H1 (cell line): ENCODE results near the gene KLHL7. TPM values are rescaled to one million over a fixed set of nuclear protein-coding genes. Genes with fewer than 3 reads are reported as not detected.

Experiments used
- CTCF ChIA-PET: fragments of 300-600 bp; sonication (Branson Sonifier 250); formaldehyde crosslinking; loops from one replicate; lab custom pipeline; 2021; ENCODE audit not compliant: partially characterized antibody; lab: Charles Lee
- POLR2A ChIA-PET: fragments of 300-600 bp; sonication (Branson Sonifier 250); formaldehyde crosslinking; loops from one replicate; lab custom pipeline; 2021; ENCODE audit warnings: inconsistent platforms; ENCODE audit not compliant: partially characterized antibody; lab: Charles Lee
- DNase-seq, 2 experiments: peaks; one replicate each; pipeline versions ENCODE4 v3.0.0 to v3.0.0-alpha.2; 2010 to 2022; ENCODE audit warnings: low spot score in 2 of 2, low read depth in 1 of 2, mixed read lengths in 1 of 2
- FAIRE-seq: peaks from 2 replicates; lab custom pipeline; 2011; peaks lifted over from hg19 to GRCh38; lab: Jason Lieb, UNC
- H2AFZ ChIP-seq: 2 replicates; pipeline ENCODE4 v1.8.1; 2012; ENCODE audit warnings: low read length, inconsistent platforms
- H2AK5ac ChIP-seq: 2 replicates; pipeline ENCODE4 v1.6.1; 2013; ENCODE audit warnings: low read depth, low read length
- H2BK120ac ChIP-seq: replicated peaks from 2 replicates; pipeline ENCODE3; 2013; ENCODE audit warnings: low read depth, low read length, inconsistent platforms
- H2BK12ac ChIP-seq: 2 replicates; pipeline ENCODE4 v1.6.1; 2013; ENCODE audit warnings: low read depth, low read length
- H2BK15ac ChIP-seq: 2 replicates; pipeline ENCODE4 v1.6.1; 2013; ENCODE audit warnings: low read length
- H2BK20ac ChIP-seq: 2 replicates; pipeline ENCODE4 v1.6.1; 2013; ENCODE audit warnings: low read length
- H2BK5ac ChIP-seq: 2 replicates; pipeline ENCODE4 v1.6.1; 2013; ENCODE audit warnings: low read depth, low read length
- H3K14ac ChIP-seq: 2 replicates; pipeline ENCODE4 v1.6.1; 2013; ENCODE audit warnings: inconsistent platforms; ENCODE audit not compliant: insufficient read length
- H3K18ac ChIP-seq: 2 replicates; pipeline ENCODE4 v1.6.1; 2013; ENCODE audit warnings: low read length; ENCODE audit errors: extremely low read depth
- H3K23ac ChIP-seq: 2 replicates; pipeline ENCODE4 v1.6.1; 2013; ENCODE audit warnings: inconsistent platforms; ENCODE audit not compliant: insufficient read length
- H3K23me2 ChIP-seq: 2 replicates; pipeline ENCODE4 v1.6.1; 2013; ENCODE audit warnings: low read depth, low read length
- H3K27ac ChIP-seq: 2 replicates; pipeline ENCODE4 v1.6.1; 2011; ENCODE audit warnings: low read depth, low read length, inconsistent platforms
- H3K27me3 ChIP-seq, 4 experiments: replicated peaks in 1 of 4; 1 replicate in 1 of 4; 2 replicates in 3 of 4; pipeline versions ENCODE4 v1.6.1 to v1.8.1; 2011 to 2013; ENCODE audit warnings: low read length in 3 of 4, mild to moderate bottlenecking in 3 of 4, inconsistent platforms in 2 of 4, mixed read lengths in 2 of 4, moderate library complexity in 1 of 4; ENCODE audit not compliant: control insufficient read depth in 3 of 4, insufficient read depth in 3 of 4; ENCODE audit errors: extremely low read depth in 1 of 4
- H3K36me3 ChIP-seq, 4 experiments: 2 replicates each; pipeline versions ENCODE4 v1.6.1 to v1.8.1; 2011 to 2013; ENCODE audit warnings: mild to moderate bottlenecking in 4 of 4, low read length in 3 of 4, moderate library complexity in 2 of 4, control low read depth in 1 of 4, inconsistent platforms in 1 of 4; ENCODE audit not compliant: insufficient read depth in 4 of 4, control insufficient read depth in 2 of 4
- H3K4ac ChIP-seq: replicated peaks from 2 replicates; pipeline ENCODE3; 2013; ENCODE audit warnings: low read length, low read depth, mixed read lengths, inconsistent platforms; ENCODE audit not compliant: insufficient read length
- H3K4me1 ChIP-seq, 4 experiments: replicated peaks in 1 of 4; 1 replicate in 1 of 4; 2 replicates in 3 of 4; pipeline versions ENCODE4 v1.6.1 to v1.8.1; 2011 to 2013; ENCODE audit warnings: low read length in 3 of 4, inconsistent platforms in 2 of 4, mixed read lengths in 1 of 4; ENCODE audit not compliant: insufficient read depth in 4 of 4, control insufficient read depth in 3 of 4
- H3K4me2 ChIP-seq, 2 experiments: 2 replicates each; pipeline versions ENCODE4 v1.6.1 to v1.8.1; 2011 to 2013; ENCODE audit warnings: low read depth in 2 of 2, low read length in 2 of 2, control low read depth in 1 of 2, inconsistent platforms in 1 of 2, mild to moderate bottlenecking in 1 of 2; ENCODE audit not compliant: insufficient read depth in 1 of 2
- H3K4me3 ChIP-seq, 4 experiments: fragments of 200-600, 300-600 bp in 1 of 4; sonication (generic), shearing (Covaris generic), sonication (Bioruptor Twin) in 1 of 4; 2 replicates each; pipeline versions ENCODE4 v1.5.1 to v1.8.1; 2011 to 2016; ENCODE audit warnings: low read length in 4 of 4, low read depth in 3 of 4, control low read depth in 2 of 4, inconsistent platforms in 2 of 4, mild to moderate bottlenecking in 2 of 4, mixed read lengths in 1 of 4, moderate library complexity in 1 of 4; ENCODE audit not compliant: insufficient read depth in 2 of 4; ENCODE audit errors: extremely low read depth in 1 of 4
- H3K56ac ChIP-seq: replicated peaks from 2 replicates; pipeline ENCODE3; 2013; ENCODE audit warnings: low read depth, mild to moderate bottlenecking, mixed read lengths, low read length, inconsistent platforms; ENCODE audit not compliant: insufficient read length
- H3K79me1 ChIP-seq: 2 replicates; pipeline ENCODE4 v1.6.1; 2013; ENCODE audit warnings: low read depth, low read length, control low read depth
- H3K79me2 ChIP-seq, 2 experiments: 2 replicates each; pipeline versions ENCODE4 v1.6.1 to v1.8.1; 2012 to 2013; ENCODE audit warnings: low read length in 2 of 2, mild to moderate bottlenecking in 2 of 2, inconsistent platforms in 1 of 2; ENCODE audit not compliant: insufficient read depth in 2 of 2, control insufficient read depth in 1 of 2
- H3K9ac ChIP-seq, 4 experiments: replicated peaks in 1 of 4; 1 replicate in 1 of 4; 2 replicates in 3 of 4; pipeline versions ENCODE4 v1.6.1 to v1.8.1; 2011 to 2013; ENCODE audit warnings: low read depth in 3 of 4, low read length in 3 of 4, control low read depth in 2 of 4, mild to moderate bottlenecking in 2 of 4, moderate library complexity in 2 of 4, inconsistent platforms in 1 of 4; ENCODE audit errors: extremely low read depth in 1 of 4
- H3K9me3 ChIP-seq, 2 experiments: 2 replicates each; pipeline versions ENCODE4 v1.6.1 to v1.8.1; 2012 to 2013; ENCODE audit warnings: mild to moderate bottlenecking in 2 of 2, moderate library complexity in 2 of 2, control low read depth in 1 of 2, inconsistent platforms in 1 of 2, low read depth in 1 of 2, low read length in 1 of 2, mixed read lengths in 1 of 2; ENCODE audit not compliant: insufficient read depth in 2 of 2
- H4K20me1 ChIP-seq, 2 experiments: replicated peaks in 1 of 2; 2 replicates each; pipeline versions ENCODE3 to v1.8.1; 2011 to 2013; ENCODE audit warnings: inconsistent platforms in 2 of 2, low read length in 2 of 2, mild to moderate bottlenecking in 1 of 2; ENCODE audit not compliant: insufficient read depth in 2 of 2, control insufficient read depth in 1 of 2
- H4K5ac ChIP-seq: 2 replicates; pipeline ENCODE4 v1.6.1; 2013; ENCODE audit warnings: low read length, low read depth, mixed read lengths, inconsistent platforms; ENCODE audit not compliant: insufficient read length
- H4K8ac ChIP-seq: 2 replicates; pipeline ENCODE4 v1.8.0; 2013; ENCODE audit warnings: mild to moderate bottlenecking, moderate library complexity, low read length, inconsistent platforms; ENCODE audit not compliant: insufficient read depth; ENCODE audit errors: extremely low read depth
- H4K91ac ChIP-seq: replicated peaks from 2 replicates; pipeline ENCODE3; 2013; ENCODE audit warnings: low read length, mixed read lengths, inconsistent platforms; ENCODE audit not compliant: insufficient read length
- KDM1A ChIP-seq: fragments of 200-600, 300-600 bp; sonication (generic); IDR thresholded peaks from 2 replicates; pipeline ENCODE4 v1.7.1; 2016; ENCODE audit warnings: mild to moderate bottlenecking, low read length, borderline replicate concordance
- WGBS, 2 experiments: shearing (Covaris generic) in 1 of 2; methylation state at CpG; one replicate each; pipeline versions ENCODE4 v1.1.6 to v1.1.7; 2013 to 2015; ENCODE audit warnings: low lambda C conversion rate in 2 of 2, mixed read lengths in 2 of 2, inconsistent platforms in 1 of 2, low coverage in 1 of 2, missing lambda C conversion rate in 1 of 2; ENCODE audit not compliant: insufficient replicate concordance in 2 of 2, insufficient coverage in 1 of 2, insufficient read length in 1 of 2; ENCODE audit errors: extremely low coverage in 1 of 2, missing lambda C conversion rate in 1 of 2; 5-methylcytosine and 5-hydroxymethylcytosine counted together
- polyA plus RNA-seq, 7 experiments: library from polyadenylated mRNA; depleted of rRNA in 3 of 7; stranded (reverse) in 5 of 7; unstranded in 2 of 7; fragments of >200 nt in 5 of 7; fragments of 200-250 nt in 2 of 7; gene quantifications; 1 replicate in 5 of 7; 2 replicates in 1 of 7; 4 replicates in 1 of 7; pipeline versions ENCODE4 v1.2.1 to v1.2.3, GENCODE V29; 2011 to 2013; ENCODE audit warnings: missing spikeins in 2 of 7, mixed read lengths in 2 of 7
- total RNA-seq: library from RNA; stranded (reverse); fragmentation: NEBNext Ultra II Directional; extraction: Animal tissue kit (Norgen Biotek cat#: 25700); gene quantifications from 2 replicates; pipeline ENCODE4 v1.2.1, GENCODE V29; 2021

Gene KLHL7
- total and polyA plus RNA-seq, 2 of the 8 experiments (the other 6 are each of a cell fraction or from before 2014, with no cell fraction given): 65.3 to 115 TPM

DNA sequence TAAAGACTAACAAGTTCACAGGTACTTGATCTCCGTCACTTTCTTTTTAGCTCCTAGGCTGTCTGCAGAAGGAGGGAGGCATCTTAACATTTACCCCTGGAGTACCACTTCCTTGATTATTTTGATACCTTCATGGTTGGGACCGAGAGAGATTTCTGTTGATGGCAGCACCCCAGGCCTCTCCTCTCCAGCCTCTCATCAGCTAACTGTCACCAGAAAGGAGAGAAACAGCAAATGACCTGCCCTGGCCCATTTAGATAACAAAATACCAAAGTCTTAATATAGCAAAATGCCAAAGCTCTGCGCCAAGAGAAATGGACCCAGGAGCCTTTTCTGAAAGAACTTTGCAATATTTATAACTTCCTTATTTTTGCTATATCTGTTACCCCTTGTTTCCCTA lies 30.0 kb upstream of the KLHL7 start:
- Histone ChIP-seq H2BK20ac (no peak overlapping the region), H4K8ac (no peak overlapping the region), H3K9ac (no peak overlapping the region), H3K18ac (no peak overlapping the region), H2BK5ac (no peak overlapping the region), H2AFZ (no peak overlapping the region), H4K5ac (no peak overlapping the region), H3K27me3 (no peaks in the 10 kb centered on the region), H3K4me2 (no peak overlapping the region), H3K4me1 (peaks cover 1 to 4% (median 2%) of the 10 kb centered on the region in 4 experiments; a peak in 3 of 7 replicates), H3K23ac (no peak overlapping the region), H3K4ac (no peak overlapping the region), H3K79me1 (no peaks in the 10 kb centered on the region), H3K9me3 (no peaks in the 10 kb centered on the region), H4K20me1 (no peaks in the 10 kb centered on the region), H3K14ac (no peak overlapping the region), H3K36me3 (no peaks in the 10 kb centered on the region), H3K56ac (no peak overlapping the region), H3K27ac (no peak overlapping the region), H3K79me2 (no peaks in the 10 kb centered on the region), H3K4me3 (no peak overlapping the region), H4K91ac (no peak overlapping the region), H2BK15ac (no peak overlapping the region), H3K23me2 (no peaks in the 10 kb centered on the region), H2BK120ac (no peak overlapping the region), H2BK12ac (no peak overlapping the region), H2AK5ac (no peak overlapping the region)
- FAIRE-seq: no peak
- CTCF ChIA-PET: interaction anchor here (0.9 to 1.6 kb wide), 4 partner anchors 9 to 295 kb away, joined by 3 to 4 read pairs (median 3); no protein-coding TSS in a partner anchor
- WGBS, 2 experiments: 91% methylated on average over 3 of the region's 3 CpGs; no CpG with 5 or more reads in 1 of the 2 experiments
- no peak for TF ChIP-seq KDM1A
- no peak for DNase-seq
- POLR2A ChIA-PET: interaction anchor here (0.7 to 0.8 kb wide), 2 partner anchors 10 to 212 kb away, joined by 3 read pairs; no protein-coding TSS in a partner anchor
